Measurements from ENCODE around the gene COL6A3. TPM values are rescaled to one million over a fixed set of nuclear protein-coding genes. Genes with fewer than 3 reads are reported as not detected.

Gene COL6A3
- total RNA-seq, 1 donor from 2014 or later: 264 TPM

GRCh38 chr2:237441605-237442274, 27.8 kb upstream of the COL6A3 start:
- no peak overlapping the region for H3K4me3 Mint-ChIP-seq (ENCODE audit: unreplicated experiment)
- TF ChIP-seq CTCF (IDR thresholded peaks at IDR 0.05): no peak
- peaks cover 28% of the 10 kb centered on the region for H3K4me1 Mint-ChIP-seq (ENCODE audit: low read depth)
- no peak for DNase-seq (ENCODE audit: low spot score)
- no peaks in the 10 kb centered on the region for H3K36me3 Mint-ChIP-seq (ENCODE audit: low read depth)
- H3K9me3 Mint-ChIP-seq (ENCODE audit: low read depth): peaks cover 2% of the 10 kb centered on the region
- H3K27me3 Mint-ChIP-seq (ENCODE audit: low read depth): no peaks in the 10 kb centered on the region
- H3K27ac Mint-ChIP-seq (ENCODE audit: unreplicated experiment): peak overlapping the region; percentile 47

- H3K4me1 Mint-ChIP-seq (ENCODE audit: low read depth): peaks cover 34% of the 10 kb centered on the region
- H3K36me3 Mint-ChIP-seq (ENCODE audit: low read depth): no peaks in the 10 kb centered on the region
- no peak overlapping the region for H3K27ac Mint-ChIP-seq (ENCODE audit: unreplicated experiment)
- peaks cover 2% of the 10 kb centered on the region for H3K9me3 Mint-ChIP-seq (ENCODE audit: low read depth)
- H3K4me3 Mint-ChIP-seq (ENCODE audit: unreplicated experiment): no peak overlapping the region
- H3K27me3 Mint-ChIP-seq (ENCODE audit: low read depth): no peaks in the 10 kb centered on the region
- DNase-seq (ENCODE audit: low spot score): no peak
- TF ChIP-seq CTCF (IDR thresholded peaks at IDR 0.05): no peak
Observed at GRCh38 chr2:237440819-237441281, 26.9 kb upstream of the COL6A3 start.

- Mint-ChIP-seq H3K4me3 (ENCODE audit: unreplicated experiment) (no peak overlapping the region), H3K27me3 (ENCODE audit: low read depth) (no peaks in the 10 kb centered on the region), H3K36me3 (ENCODE audit: low read depth) (no peaks in the 10 kb centered on the region), H3K4me1 (ENCODE audit: low read depth) (peaks cover 60% of the 10 kb centered on the region), H3K27ac (ENCODE audit: unreplicated experiment) (no peak overlapping the region), H3K9me3 (ENCODE audit: low read depth) (peaks cover 2% of the 10 kb centered on the region)
- DNase-seq (ENCODE audit: low spot score): no peak
- no peak for TF ChIP-seq CTCF (IDR thresholded peaks at IDR 0.05)
Observed at GRCh38 chr2:237438080-237438940, 24.3 kb upstream of the COL6A3 start.

- Mint-ChIP-seq H3K27me3 (ENCODE audit: low read depth) (no peaks in the 10 kb centered on the region), H3K4me3 (ENCODE audit: unreplicated experiment) (no peak overlapping the region), H3K36me3 (ENCODE audit: low read depth) (no peaks in the 10 kb centered on the region), H3K9me3 (ENCODE audit: low read depth) (peaks cover 2% of the 10 kb centered on the region), H3K4me1 (ENCODE audit: low read depth) (peaks cover 67% of the 10 kb centered on the region), H3K27ac (ENCODE audit: unreplicated experiment) (no peak overlapping the region)
- TF ChIP-seq CTCF (IDR thresholded peaks at IDR 0.05): no peak
- no peak for DNase-seq (ENCODE audit: low spot score)
Observed at GRCh38 chr2:237437566-237437965, 23.6 kb upstream of the COL6A3 start.

- Mint-ChIP-seq H3K27me3 (ENCODE audit: low read depth) (no peaks in the 10 kb centered on the region), H3K36me3 (ENCODE audit: low read depth) (no peaks in the 10 kb centered on the region), H3K27ac (ENCODE audit: unreplicated experiment) (peak overlapping the region; percentile 99), H3K4me1 (ENCODE audit: low read depth) (peaks cover 68% of the 10 kb centered on the region), H3K9me3 (ENCODE audit: low read depth) (peaks cover 6% of the 10 kb centered on the region), H3K4me3 (ENCODE audit: unreplicated experiment) (no peak overlapping the region)
- no peak for DNase-seq (ENCODE audit: low spot score)
- TF ChIP-seq CTCF (IDR thresholded peaks at IDR 0.05): peak; percentile 46
Observed at GRCh38 chr2:237435844-237436587, 22.1 kb upstream of the COL6A3 start.

Measured in chondrocyte (in vitro differentiated cells).